Pulmonary artery endothelial cell (primary cell): ENCODE data around the gene TAF11L9. TPM values are rescaled to one million over a fixed set of nuclear protein-coding genes. Genes with fewer than 3 reads are reported as not detected.
"Not testable (repeated sequence)": the region's sequence is repeated elsewhere in the genome, so short reads cannot be mapped to it uniquely, and the experiment has no call there.

Experiments
- DNase-seq: peaks from one replicate; pipeline ENCODE4 v3.0.0-alpha.2; 2011; ENCODE audit warnings: low read depth, low spot score
- total RNA-seq: library from RNA; depleted of rRNA; stranded (reverse); fragments of >200 nt; gene quantifications from 2 replicates; pipeline ENCODE4 v1.2.3, GENCODE V29; 2014

TAF11L9 gene
- not detected in 2 replicates for total RNA-seq

- not testable (repeated sequence) for DNase-seq
Observed at GRCh38 chr5:17594255-17594654, at the start of gene TAF11L9. TAF11L9 (minus strand) TSS chr5:17594394.

- no peak for DNase-seq
Observed at GRCh38 chr5:17634160-17634559, 40.0 kb upstream of the TAF11L9 start, which contains the start of gene TAF11L14. TAF11L14 (plus strand) TSS chr5:17634460.

GRCh38 chr5:17631788-17632187 is 37.6 kb upstream of the TAF11L9 start, which contains the start of gene TAF11L13:
TAF11L13 (plus strand) TSS chr5:17632088.
- not testable (repeated sequence) for DNase-seq

DNA sequence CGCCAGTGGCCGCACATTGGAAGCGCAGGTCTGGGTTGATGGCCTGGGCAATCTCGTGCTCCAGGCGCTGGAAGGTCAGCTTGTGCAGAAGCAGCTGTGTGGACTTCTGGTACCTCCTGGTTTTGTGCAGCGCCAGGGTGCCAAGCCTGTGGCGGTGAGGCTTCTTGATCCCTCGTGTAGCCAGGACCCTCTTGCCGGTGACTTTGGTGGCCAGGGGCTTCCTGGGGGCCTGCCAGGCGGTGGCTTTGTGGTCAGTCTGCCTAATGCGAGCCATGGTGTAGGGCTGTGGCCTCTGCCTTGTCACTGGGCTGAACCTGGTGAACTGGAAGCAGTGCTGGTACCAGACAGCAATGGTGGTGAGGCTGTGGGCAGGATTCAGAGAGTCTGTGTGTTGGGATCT is 31.5 kb upstream of the TAF11L9 start:
- no peak for DNase-seq

DNA sequence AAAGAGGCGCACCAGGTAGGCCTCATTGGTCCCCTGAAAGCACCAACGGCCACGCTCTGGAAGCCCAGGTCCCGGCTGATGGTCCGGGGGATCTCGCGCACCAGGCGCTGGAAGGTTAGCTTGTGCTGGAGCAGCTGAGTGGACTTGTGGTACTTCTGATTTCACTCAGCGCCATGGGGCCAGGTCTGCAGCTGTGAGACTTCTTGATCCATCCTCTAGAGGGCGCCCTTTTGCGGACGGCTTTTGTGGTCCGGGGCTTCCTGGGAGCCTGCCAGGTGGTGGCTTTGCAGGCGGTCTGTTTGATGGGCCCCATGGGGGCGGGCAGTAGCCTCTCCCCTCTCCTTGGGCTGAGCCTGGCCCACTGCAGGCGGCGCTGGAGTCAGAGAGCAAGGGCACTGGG is 26.4 kb upstream of the TAF11L9 start:
- no peak for DNase-seq

GRCh38 chr5:17619354-17619753 is 25.2 kb upstream of the TAF11L9 start:
- no peak for DNase-seq

- no peak for DNase-seq
Observed at GRCh38 chr5:17614872-17615605, 20.8 kb upstream of the TAF11L9 start.

DNA sequence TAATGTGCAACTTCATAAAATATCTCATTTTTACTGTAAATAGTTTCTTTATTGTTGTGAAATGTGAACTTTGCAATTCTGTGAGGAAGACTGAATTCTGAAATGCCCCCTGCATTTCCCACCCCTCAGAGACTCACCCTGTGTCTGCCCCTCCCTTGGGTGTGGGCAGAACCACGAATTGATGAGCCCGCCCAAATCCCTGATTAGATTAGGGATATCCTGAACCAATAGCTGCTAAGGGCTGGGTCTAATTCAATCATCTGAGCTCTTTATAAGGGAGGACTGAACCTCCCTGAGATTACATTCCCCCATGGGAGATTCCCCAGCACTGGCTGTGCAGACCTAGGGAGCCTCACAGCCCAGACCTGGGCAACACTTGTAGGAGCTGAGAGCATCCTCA is 15.9 kb upstream of the TAF11L9 start, which contains the start of gene TAF11L12:
TSS of gene TAF11L12 (plus strand) at position 301 of the 400 bp plus-strand sequence.
- DNase-seq, result not testable (repeated sequence)

GRCh38 chr5:17607461-17607860 is 13.3 kb upstream of the TAF11L9 start:
- not testable (repeated sequence) for DNase-seq

DNA sequence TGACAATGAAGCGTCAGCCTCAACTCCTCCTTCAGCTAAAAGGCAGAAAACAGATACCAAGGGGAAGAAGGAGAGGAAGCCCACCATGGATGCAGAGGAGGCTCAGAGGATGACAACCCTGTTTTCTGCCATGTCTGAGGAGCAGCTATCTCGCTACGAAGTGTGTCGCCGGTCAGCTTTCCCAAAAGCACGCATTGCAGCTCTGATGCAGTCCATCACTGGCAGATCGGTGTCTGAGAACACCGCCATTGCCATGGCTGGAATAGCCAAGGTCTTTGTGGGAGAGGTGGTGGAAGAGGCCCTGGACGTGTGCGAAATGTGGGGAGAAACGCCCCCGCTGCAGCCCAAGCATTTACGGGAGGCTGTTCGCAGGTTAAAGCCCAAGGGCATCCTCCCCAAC is 10.8 kb upstream of the TAF11L9 start:
- no peak for DNase-seq

DNA sequence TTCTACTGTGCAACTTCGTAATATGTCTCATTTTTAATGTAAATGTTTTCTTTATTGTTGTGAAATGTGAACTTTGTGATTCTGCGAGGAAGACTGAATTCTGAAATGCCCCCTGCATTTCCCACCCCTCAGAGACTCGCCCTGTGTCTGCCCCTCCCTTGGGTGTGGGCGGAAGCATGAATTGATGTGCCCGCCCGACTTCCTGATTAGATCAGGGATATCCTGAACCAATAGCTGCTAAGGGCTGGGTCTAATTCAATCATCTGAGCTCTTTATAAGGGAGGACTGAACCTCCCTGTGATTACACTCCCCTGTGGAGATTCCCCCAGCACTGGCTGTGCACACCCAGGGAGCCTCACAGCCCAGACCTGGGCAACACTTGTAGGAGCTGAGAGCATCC is 9.7 kb upstream of the TAF11L9 start, which contains the start of gene TAF11L11:
TSS of gene TAF11L11 (plus strand) at position 304 of the 400 bp plus-strand sequence.
- not testable (repeated sequence) for DNase-seq

DNA sequence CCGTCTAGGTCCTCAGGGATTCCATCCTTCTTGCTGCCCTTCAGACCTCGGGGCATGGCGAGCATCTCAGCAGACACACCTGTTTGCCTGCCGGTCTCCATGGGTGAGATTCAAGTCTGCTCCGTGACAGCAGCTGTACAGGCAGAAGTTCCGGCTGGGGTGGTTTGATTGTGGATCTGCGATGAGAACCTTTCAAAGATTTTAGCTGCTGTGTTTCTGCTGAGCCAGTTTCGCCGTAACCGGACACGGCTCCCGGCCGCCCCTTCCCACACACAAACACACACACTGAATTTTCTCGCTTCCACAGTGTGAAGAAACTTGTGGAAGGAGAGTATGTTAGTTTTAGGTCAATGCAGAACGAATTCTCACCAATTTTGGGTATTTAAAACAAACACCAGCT is 3.5 kb upstream of the TAF11L9 start, which contains the start of gene TAF11L10:
TSS of gene TAF11L10 (minus strand) at position 101 of the 400 bp plus-strand sequence.
- not testable (repeated sequence) for DNase-seq

DNA sequence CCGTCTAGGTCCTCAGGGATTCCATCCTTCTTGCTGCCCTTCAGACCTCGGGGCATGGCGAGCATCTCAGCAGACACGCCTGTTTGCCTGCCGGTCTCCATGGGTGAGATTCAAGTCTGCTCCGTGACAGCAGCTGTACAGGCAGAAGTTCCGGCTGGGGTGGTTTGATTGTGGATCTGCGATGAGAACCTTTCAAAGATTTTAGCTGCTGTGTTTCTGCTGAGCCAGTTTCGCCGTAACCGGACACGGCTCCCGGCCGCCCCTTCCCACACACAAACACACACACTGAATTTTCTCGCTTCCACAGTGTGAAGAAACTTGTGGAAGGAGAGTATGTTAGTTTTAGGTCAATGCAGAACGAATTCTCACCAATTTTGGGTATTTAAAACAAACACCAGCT is 3.3 kb downstream of the TAF11L9 start, which contains the start of gene TAF11L8:
TSS of gene TAF11L8 (minus strand) at position 101 of the 400 bp plus-strand sequence.
- DNase-seq, result not testable (repeated sequence)

DNA sequence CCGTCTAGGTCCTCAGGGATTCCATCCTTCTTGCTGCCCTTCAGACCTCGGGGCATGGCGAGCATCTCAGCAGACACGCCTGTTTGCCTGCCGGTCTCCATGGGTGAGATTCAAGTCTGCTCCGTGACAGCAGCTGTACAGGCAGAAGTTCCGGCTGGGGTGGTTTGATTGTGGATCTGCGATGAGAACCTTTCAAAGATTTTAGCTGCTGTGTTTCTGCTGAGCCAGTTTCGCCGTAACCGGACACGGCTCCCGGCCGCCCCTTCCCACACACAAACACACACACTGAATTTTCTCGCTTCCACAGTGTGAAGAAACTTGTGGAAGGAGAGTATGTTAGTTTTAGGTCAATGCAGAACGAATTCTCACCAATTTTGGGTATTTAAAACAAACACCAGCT is 8.5 kb downstream of the TAF11L9 start, which contains the start of gene TAF11L7:
TSS of gene TAF11L7 (minus strand) at position 101 of the 400 bp plus-strand sequence.
- DNase-seq, result not testable (repeated sequence)

Other genes with a start within 250 kb of the TAF11L9 start
- not detected in 2 replicates for gene TAF11L2, start 96.2 kb downstream of the TAF11L9 start, total RNA-seq
- not detected in 2 replicates for gene TAF11L3, start 76.0 kb downstream of the TAF11L9 start, total RNA-seq
- not detected in 2 replicates for gene TAF11L4, start 72.6 kb downstream of the TAF11L9 start, total RNA-seq
- not detected in 2 replicates for gene TAF11L5, start 69.2 kb downstream of the TAF11L9 start, total RNA-seq
- not detected in 2 replicates for gene TAF11L6, start 65.7 kb downstream of the TAF11L9 start, total RNA-seq
- gene TAF11L7, start 8.6 kb downstream of the TAF11L9 start, total RNA-seq, result not detected in 2 replicates
- gene TAF11L8, start 3.4 kb downstream of the TAF11L9 start, total RNA-seq, result not detected in 2 replicates
- not detected in 2 replicates for gene TAF11L10, start 3.4 kb upstream of the TAF11L9 start, total RNA-seq
- not detected in 2 replicates for gene TAF11L11, start 9.8 kb upstream of the TAF11L9 start, total RNA-seq
- gene TAF11L12, start 16.0 kb upstream of the TAF11L9 start, total RNA-seq, result not detected in 2 replicates
- gene TAF11L13, start 37.7 kb upstream of the TAF11L9 start, total RNA-seq, result not detected in 2 replicates
- not detected in 2 replicates for gene TAF11L14, start 40.1 kb upstream of the TAF11L9 start, total RNA-seq